BJ (cell line): ENCODE results near the gene ARHGAP24. TPM values are rescaled to one million over a fixed set of nuclear protein-coding genes. Genes with fewer than 3 reads are reported as not detected.

Experiments used
- CTCF ChIA-PET: fragments of 350-600 bp; formaldehyde crosslinking; extraction: SDS; loops from one replicate; lab custom pipeline; 2021; ENCODE audit warnings: antibody characterized with exemption, inconsistent platforms; lab: Yijun Ruan, JAX
- POLR2A ChIA-PET: fragments of 300-600 bp; sonication (Branson Sonifier 250); formaldehyde crosslinking; extraction: SDS; loops from one replicate; lab custom pipeline; 2021; ENCODE audit warnings: antibody characterized with exemption; lab: Charles Lee
- DNase-seq: peaks from one replicate; pipeline ENCODE4 v3.0.0-alpha.2; 2011; ENCODE audit warnings: low read depth
- H3K27me3 ChIP-seq: 2 replicates; pipeline ENCODE4 v1.6.0; 2011; ENCODE audit warnings: low read length; ENCODE audit not compliant: control insufficient read depth, insufficient read depth
- H3K36me3 ChIP-seq: 2 replicates; pipeline ENCODE4 v1.5.1; 2011; ENCODE audit warnings: low read length; ENCODE audit not compliant: control insufficient read depth, insufficient read depth
- H3K4me3 ChIP-seq: 2 replicates; pipeline ENCODE4 v1.5.1; 2011; ENCODE audit warnings: low read depth, mild to moderate bottlenecking, control low read depth, low read length
- polyA plus RNA-seq: library from polyadenylated mRNA; depleted of rRNA; stranded (reverse); fragments of >200 nt; gene quantifications from 2 replicates; pipeline ENCODE4 v1.2.3, GENCODE V29; 2011
- TF ChIP-seq, protein P1 (sequence below): IDR thresholded peaks from 2 replicates; pipeline ENCODE4 v1.5.1; 2011; ENCODE audit warnings: low read depth, mild to moderate bottlenecking, control low read depth, inconsistent platforms, low read length, moderate library complexity; ENCODE audit not compliant: insufficient read depth

The ARHGAP24 gene
- polyA plus RNA-seq, 1 experiment: 17.7 TPM

DNA sequence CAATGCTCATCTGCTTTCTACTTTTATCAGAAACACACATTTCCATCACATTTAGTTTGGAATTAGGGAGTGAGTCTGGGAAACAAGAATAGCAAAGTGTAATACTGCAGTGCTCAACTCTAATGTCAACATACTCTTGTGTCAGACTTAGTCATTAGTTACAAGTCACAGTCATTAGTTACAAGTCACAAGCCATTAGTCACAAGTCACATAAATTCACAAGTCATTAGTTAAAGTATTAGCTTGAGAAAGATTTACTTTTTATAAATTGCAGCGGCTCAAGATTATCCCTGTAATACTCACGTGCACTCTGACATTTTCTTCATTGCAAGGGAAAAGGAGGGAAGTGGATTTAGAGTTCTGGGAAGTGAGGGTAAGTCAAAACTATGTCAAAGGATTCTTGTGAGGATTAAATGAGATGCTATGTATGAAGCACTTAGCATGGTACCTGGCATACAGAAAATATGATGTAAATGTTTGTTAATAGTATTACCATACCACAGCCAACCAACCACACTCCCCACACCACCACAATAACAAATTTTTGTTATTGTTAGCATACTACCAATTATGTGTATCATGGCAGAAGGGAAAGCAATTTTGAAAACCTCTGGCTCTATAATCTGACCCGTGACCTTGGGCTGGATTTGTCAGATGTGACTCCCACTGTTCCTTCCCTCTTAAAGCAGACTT is 116.6 kb downstream of the ARHGAP24 start:
- Histone ChIP-seq H3K4me3 (no peak overlapping the region), H3K36me3 (no peaks in the 10 kb centered on the region), H3K27me3 (no peaks in the 10 kb centered on the region)
- TF ChIP-seq, protein P1, sequence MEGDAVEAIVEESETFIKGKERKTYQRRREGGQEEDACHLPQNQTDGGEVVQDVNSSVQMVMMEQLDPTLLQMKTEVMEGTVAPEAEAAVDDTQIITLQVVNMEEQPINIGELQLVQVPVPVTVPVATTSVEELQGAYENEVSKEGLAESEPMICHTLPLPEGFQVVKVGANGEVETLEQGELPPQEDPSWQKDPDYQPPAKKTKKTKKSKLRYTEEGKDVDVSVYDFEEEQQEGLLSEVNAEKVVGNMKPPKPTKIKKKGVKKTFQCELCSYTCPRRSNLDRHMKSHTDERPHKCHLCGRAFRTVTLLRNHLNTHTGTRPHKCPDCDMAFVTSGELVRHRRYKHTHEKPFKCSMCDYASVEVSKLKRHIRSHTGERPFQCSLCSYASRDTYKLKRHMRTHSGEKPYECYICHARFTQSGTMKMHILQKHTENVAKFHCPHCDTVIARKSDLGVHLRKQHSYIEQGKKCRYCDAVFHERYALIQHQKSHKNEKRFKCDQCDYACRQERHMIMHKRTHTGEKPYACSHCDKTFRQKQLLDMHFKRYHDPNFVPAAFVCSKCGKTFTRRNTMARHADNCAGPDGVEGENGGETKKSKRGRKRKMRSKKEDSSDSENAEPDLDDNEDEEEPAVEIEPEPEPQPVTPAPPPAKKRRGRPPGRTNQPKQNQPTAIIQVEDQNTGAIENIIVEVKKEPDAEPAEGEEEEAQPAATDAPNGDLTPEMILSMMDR: no peak
- ChIA-PET POLR2A (no interaction called here), CTCF (no interaction called here)
- DNase-seq: peak; percentile 10

DNA sequence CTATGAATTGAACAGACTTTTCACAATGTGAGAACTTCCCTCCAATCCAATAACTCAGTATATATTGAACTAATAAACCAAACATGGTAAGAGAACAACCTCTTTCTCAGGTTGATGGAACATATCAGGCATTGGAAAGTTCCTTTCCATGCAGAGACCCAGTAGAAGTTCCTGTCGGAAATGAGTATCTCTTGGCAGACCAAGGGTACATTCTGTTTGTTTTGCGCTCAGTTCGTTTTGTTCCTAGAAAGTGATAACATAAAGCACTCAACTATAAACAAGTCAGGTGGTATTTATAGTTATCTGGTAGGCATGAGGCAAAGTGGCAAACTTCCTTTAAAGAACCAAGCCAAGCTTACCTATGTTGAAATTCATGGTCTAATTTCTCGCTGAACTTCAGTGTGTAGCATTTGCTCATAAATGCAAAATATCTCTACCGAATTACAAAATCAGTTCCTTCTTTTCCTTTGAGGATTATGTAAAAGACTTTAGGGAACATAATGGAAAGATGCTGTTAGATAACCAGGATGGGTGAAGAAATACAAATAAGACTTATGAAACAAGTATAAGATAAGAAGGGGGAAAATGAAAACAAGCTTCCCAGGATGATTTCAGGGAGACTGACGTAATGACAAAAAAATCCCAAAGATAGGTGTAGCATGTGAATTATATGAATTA is 120.3 kb downstream of the ARHGAP24 start:
- H3K27me3 ChIP-seq: no peaks in the 10 kb centered on the region
- no peaks in the 10 kb centered on the region for H3K36me3 ChIP-seq
- no peak for DNase-seq
- TF ChIP-seq, protein P1: no peak
- ChIA-PET POLR2A (no interaction called here), CTCF (interaction anchor here (0.9 kb wide), 1 partner anchor 18 kb away, joined by 4 read pairs; no protein-coding TSS in a partner anchor)
- H3K4me3 ChIP-seq: no peak overlapping the region

DNA sequence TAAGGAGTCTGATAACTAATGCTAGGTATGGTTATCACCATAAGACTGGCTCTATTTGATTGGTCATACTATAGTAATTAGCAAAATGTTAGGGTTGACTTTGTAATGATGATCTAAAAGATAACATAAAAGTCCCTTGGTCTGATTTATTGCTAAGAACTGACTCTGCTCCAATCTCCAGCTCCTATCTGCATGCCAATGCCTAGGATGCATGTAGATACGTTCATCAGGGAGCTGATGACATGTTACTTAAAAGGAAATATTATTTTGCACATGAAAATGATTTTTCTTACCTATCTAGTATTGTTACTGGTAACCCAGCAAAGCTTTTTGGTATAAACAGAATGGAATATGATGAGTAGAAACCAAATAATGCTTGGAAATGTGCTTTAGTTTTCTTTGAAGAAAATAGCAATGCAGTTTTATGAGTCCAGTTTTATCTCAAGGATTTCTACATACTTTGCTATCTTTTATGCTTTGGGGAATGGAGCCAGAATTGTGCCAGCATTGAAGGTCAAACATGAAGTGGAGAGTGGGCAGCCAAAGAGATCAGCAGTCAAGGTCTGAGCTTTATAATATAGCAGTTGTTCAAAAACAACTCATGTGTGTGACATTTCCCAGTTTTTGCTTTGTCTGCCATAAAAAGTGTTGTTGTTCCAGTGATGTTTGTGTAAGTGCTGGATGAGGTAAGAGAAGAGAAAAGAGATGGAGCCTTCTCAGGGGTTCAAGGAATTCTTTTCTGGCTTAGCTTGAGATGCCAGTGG is 121.0 kb downstream of the ARHGAP24 start:
- TF ChIP-seq, protein P1: no peak
- ChIA-PET POLR2A (no interaction called here), CTCF (interaction anchor here (0.8 to 0.9 kb wide), 2 partner anchors 17 to 151 kb away, joined by 3 to 4 read pairs; no protein-coding TSS in a partner anchor)
- no peak overlapping the region for H3K4me3 ChIP-seq
- H3K27me3 ChIP-seq: no peaks in the 10 kb centered on the region
- no peaks in the 10 kb centered on the region for H3K36me3 ChIP-seq
- no peak for DNase-seq

DNA sequence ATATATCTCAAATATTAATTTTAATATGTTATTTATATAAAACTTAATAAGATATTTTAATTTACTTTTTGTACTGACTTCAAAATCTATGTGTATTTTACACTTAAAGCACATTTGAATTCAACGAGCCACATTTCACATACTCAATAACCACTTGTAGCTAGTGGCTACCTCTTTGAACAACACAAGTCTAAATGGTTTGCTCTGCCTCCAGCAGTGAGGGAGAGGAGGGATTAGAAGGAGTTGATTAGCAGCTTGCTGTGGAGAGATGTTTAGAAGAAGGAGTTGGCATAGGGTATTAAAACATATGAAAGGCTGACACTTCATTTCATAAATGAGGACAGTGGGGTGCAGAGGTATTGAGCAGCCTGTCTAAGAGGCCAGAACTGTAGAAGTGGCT is 124.0 kb downstream of the ARHGAP24 start:
- Histone ChIP-seq H3K27me3 (no peaks in the 10 kb centered on the region), H3K4me3 (no peak overlapping the region), H3K36me3 (no peaks in the 10 kb centered on the region)
- ChIA-PET POLR2A (no interaction called here), CTCF (no interaction called here)
- TF ChIP-seq, protein P1: no peak
- DNase-seq: no peak

DNA sequence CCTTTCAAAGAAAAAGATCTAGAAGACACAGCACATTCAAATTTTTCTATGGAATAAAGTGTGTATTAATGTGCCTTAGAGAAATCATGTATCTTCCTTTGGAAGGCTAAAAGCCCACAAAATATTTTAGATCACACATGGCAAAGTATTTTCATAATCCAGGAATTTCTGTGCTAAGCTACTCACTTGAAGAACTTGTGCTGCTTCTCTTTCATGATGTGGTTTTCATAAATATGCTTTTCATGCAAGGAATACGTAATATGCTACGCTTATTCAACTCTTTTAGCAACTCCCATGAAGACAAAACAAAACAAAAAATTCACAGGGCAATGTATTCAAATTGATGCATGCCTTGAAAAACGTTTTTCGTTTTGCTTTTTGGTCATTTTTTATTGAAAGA is 125.6 kb downstream of the ARHGAP24 start:
- POLR2A ChIA-PET: no interaction called here
- CTCF ChIA-PET: no interaction called here
- H3K4me3 ChIP-seq: no peak overlapping the region
- DNase-seq: no peak
- no peaks in the 10 kb centered on the region for H3K36me3 ChIP-seq
- TF ChIP-seq, protein P1: no peak
- H3K27me3 ChIP-seq: no peaks in the 10 kb centered on the region
